OCI-LY1 (cell line): ENCODE data around the gene UBR4.

Source experiments
- CTCF ChIP-seq: fragments of 200-600 bp; sonication (generic), shearing (Covaris generic); IDR thresholded peaks from 2 replicates; pipeline ENCODE4 v1.5.1; 2017; ENCODE audit warnings: mild to moderate bottlenecking, antibody characterized with exemption, low read length, moderate library complexity, mixed read lengths
- EZH2 ChIP-seq: fragments of 200-600 bp; sonication (generic), shearing (Covaris generic); IDR thresholded peaks from 2 replicates; pipeline ENCODE4 v1.8.0; 2017; ENCODE audit warnings: borderline replicate concordance, mixed run types, mild to moderate bottlenecking, antibody characterized with exemption, low read length, moderate library complexity, mixed read lengths

- TF ChIP-seq CTCF: no peak
- no peak for TF ChIP-seq EZH2
Observed at GRCh38 chr1:19222979-19223824, 13.1 kb upstream of the UBR4 start.
